GM21447 (cell line): Measurements from ENCODE around the gene DRAM1.
A peak's percentile ranks its signal among the peaks of the same experiment; 100 is the strongest.
"Not testable (repeated sequence)": the region's sequence is repeated elsewhere in the genome, so short reads cannot be mapped to it uniquely, and the experiment has no call there.

Experiments used
- ATAC-seq: cut with Tn5 transposase; IDR thresholded peaks from one replicate; pipeline ENCODE4 v1.9.1; 2021; ENCODE audit not compliant: unreplicated experiment

Gene DRAM1

GRCh38 chr12:101858361-101858760 lies 19.0 kb upstream of the DRAM1 start:
- no peak for ATAC-seq

GRCh38 chr12:101859664-101860607 lies 17.4 kb upstream of the DRAM1 start:
- peak; percentile 50 for ATAC-seq

GRCh38 chr12:101861688-101862087 lies 15.7 kb upstream of the DRAM1 start:
- not testable (repeated sequence) for ATAC-seq

GRCh38 chr12:101862245-101862644 lies 15.1 kb upstream of the DRAM1 start:
- no peak for ATAC-seq

- ATAC-seq = no peak
Observed at GRCh38 chr12:101863981-101864380, 13.4 kb upstream of the DRAM1 start.

GRCh38 chr12:101866615-101867373 lies 10.6 kb upstream of the DRAM1 start:
- ATAC-seq = no peak

GRCh38 chr12:101867619-101868018 lies 9.8 kb upstream of the DRAM1 start:
- ATAC-seq = not testable (repeated sequence)

- no peak for ATAC-seq
Observed at GRCh38 chr12:101870925-101871324, 6.5 kb upstream of the DRAM1 start.

- ATAC-seq = no peak
Observed at GRCh38 chr12:101875162-101875561, 2.2 kb upstream of the DRAM1 start.

- no peak for ATAC-seq
Observed at GRCh38 chr12:101876322-101876860, 989 bp upstream of the DRAM1 start.

- ATAC-seq = peak; percentile 15
Observed at GRCh38 chr12:101877806-101878242, 444 bp downstream of the DRAM1 start.

- ATAC-seq = peak; percentile 14
Observed at GRCh38 chr12:101878243-101878821, 952 bp downstream of the DRAM1 start.

GRCh38 chr12:101880769-101881168 lies 3.4 kb downstream of the DRAM1 start:
- ATAC-seq = no peak

GRCh38 chr12:101881228-101881627 lies 3.8 kb downstream of the DRAM1 start:
- no peak for ATAC-seq

- no peak for ATAC-seq
Observed at GRCh38 chr12:101884174-101884573, 6.8 kb downstream of the DRAM1 start.

GRCh38 chr12:101884781-101885340 lies 7.5 kb downstream of the DRAM1 start:
- not testable (repeated sequence) for ATAC-seq

GRCh38 chr12:101885912-101886561 lies 8.7 kb downstream of the DRAM1 start:
- peak; percentile 71 for ATAC-seq

GRCh38 chr12:101889211-101889752 lies 11.9 kb downstream of the DRAM1 start:
- no peak for ATAC-seq

GRCh38 chr12:101891462-101891971 lies 14.1 kb downstream of the DRAM1 start:
- peak; percentile 96 for ATAC-seq

- no peak for ATAC-seq
Observed at GRCh38 chr12:101892794-101893193, 15.4 kb downstream of the DRAM1 start.
